Liver (tissue), 9 donors: ENCODE measurements around the gene MTA3. TPM values are rescaled to one million over a fixed set of nuclear protein-coding genes. Genes with fewer than 3 reads are reported as not detected.

Experiments used
- DNase-seq: peaks from one replicate; pipeline ENCODE4 v3.0.0-alpha.2; 2017; ENCODE audit warnings: low spot score
- H3K27ac ChIP-seq, 2 donors: one replicate each; pipeline ENCODE4 v1.7.0; 2013; ENCODE audit warnings: inconsistent platforms in 2 of 2, low read length in 2 of 2, control low read depth in 1 of 2, low read depth in 1 of 2, mild to moderate bottlenecking in 1 of 2
- H3K27me3 ChIP-seq, 4 donors: one replicate each; pipeline versions ENCODE4 v1.6.1 to v1.7.0; 2013; ENCODE audit warnings: low read length in 3 of 4, inconsistent platforms in 1 of 4, mild to moderate bottlenecking in 1 of 4, moderate library complexity in 1 of 4; ENCODE audit not compliant: control insufficient read depth in 4 of 4, insufficient read depth in 4 of 4
- H3K36me3 ChIP-seq, 4 donors: one replicate each; pipeline versions ENCODE4 v1.6.1 to v1.7.0; 2013; ENCODE audit warnings: low read length in 3 of 4, mild to moderate bottlenecking in 3 of 4, low read depth in 1 of 4, moderate library complexity in 1 of 4; ENCODE audit not compliant: control insufficient read depth in 4 of 4, insufficient read depth in 3 of 4
- H3K4me1 ChIP-seq, 4 donors: one replicate each; pipeline versions ENCODE4 v1.6.1 to v1.7.0; 2013; ENCODE audit warnings: low read length in 3 of 4, mild to moderate bottlenecking in 3 of 4, moderate library complexity in 1 of 4; ENCODE audit not compliant: control insufficient read depth in 4 of 4, insufficient read depth in 4 of 4
- H3K4me3 ChIP-seq, 3 donors: one replicate each; pipeline versions ENCODE4 v1.6.1 to v1.7.0; 2013; ENCODE audit warnings: low read length in 3 of 3, control low read depth in 1 of 3, low read depth in 1 of 3, mild to moderate bottlenecking in 1 of 3
- H3K9ac ChIP-seq, 2 donors: one replicate each; pipeline ENCODE4 v1.7.0; 2013; ENCODE audit warnings: low read length in 2 of 2, mild to moderate bottlenecking in 2 of 2, moderate library complexity in 2 of 2, control low read depth in 1 of 2, low read depth in 1 of 2
- H3K9me3 ChIP-seq, 4 donors: one replicate each; pipeline versions ENCODE4 v1.6.1 to v1.7.0; 2013; ENCODE audit warnings: low read length in 3 of 4; ENCODE audit not compliant: control insufficient read depth in 4 of 4
- EGR1 ChIP-seq, 2 donors: IDR thresholded peaks; 2 replicates each; pipeline ENCODE4 v1.6.1; 2016 to 2018; ENCODE audit warnings: antibody characterized with exemption in 2 of 2, low read depth in 2 of 2
- FOXA2 ChIP-seq: IDR thresholded peaks from 2 replicates; pipeline ENCODE4 v1.6.1; 2016; ENCODE audit warnings: antibody characterized with exemption
- GABPA ChIP-seq, 2 donors: IDR thresholded peaks in 1 of 2; conservative IDR thresholded peaks in 1 of 2; 2 replicates each; pipeline ENCODE4 v1.6.1; 2016; ENCODE audit warnings: antibody characterized with exemption in 2 of 2, mild to moderate bottlenecking in 1 of 2, moderate library complexity in 1 of 2
- HNF4A ChIP-seq, 2 donors: conservative IDR thresholded peaks; 2 replicates each; pipeline ENCODE4 v1.6.1; 2016; ENCODE audit warnings: antibody characterized with exemption in 2 of 2, mild to moderate bottlenecking in 2 of 2
- JUND ChIP-seq, 2 donors: IDR thresholded peaks; 2 replicates each; pipeline ENCODE4 v1.6.1; 2016; ENCODE audit warnings: antibody characterized with exemption in 2 of 2
- NR2F2 ChIP-seq: IDR thresholded peaks from 2 replicates; pipeline ENCODE4 v1.6.1; 2016; ENCODE audit warnings: antibody characterized with exemption
- RXRA ChIP-seq, 2 donors: IDR thresholded peaks; 2 replicates each; pipeline ENCODE4 v1.6.1; 2017 to 2018; ENCODE audit warnings: antibody characterized with exemption in 2 of 2, mild to moderate bottlenecking in 1 of 2
- SP1 ChIP-seq: IDR thresholded peaks from 2 replicates; pipeline ENCODE4 v1.6.1; 2018; ENCODE audit warnings: antibody characterized with exemption, mild to moderate bottlenecking
- TAF1 ChIP-seq: conservative IDR thresholded peaks from 2 replicates; pipeline ENCODE4 v1.6.1; 2016; ENCODE audit warnings: antibody characterized with exemption, mild to moderate bottlenecking
- YY1 ChIP-seq: IDR thresholded peaks from 2 replicates; pipeline ENCODE4 v1.6.1; 2016; ENCODE audit warnings: antibody characterized with exemption, mild to moderate bottlenecking
- WGBS: extraction: QIAGEN DNeasy Blood & Tissue Kit; methylation state at CpG from one replicate; pipeline ENCODE4 v1.1.7; 2013; 5-methylcytosine and 5-hydroxymethylcytosine counted together
- polyA plus RNA-seq, 2 donors: library from polyadenylated mRNA; stranded (reverse) in 1 of 2; unstranded in 1 of 2; fragments of 200-250 nt in 1 of 2; fragments of >200 nt in 1 of 2; fragmentation: Nextera tagmentation in 1 of 2; extraction: Ambion mirVana in 1 of 2; gene quantifications; one replicate each; pipeline versions ENCODE4 v1.2.1 to v1.2.3, GENCODE V29; 2013 to 2015
- total RNA-seq, 2 donors: library from RNA; depleted of rRNA; stranded (reverse); fragments of >200 nt; gene quantifications; one replicate each; pipeline ENCODE4 v1.2.3, GENCODE V29; 2014
- TF ChIP-seq, protein P1 (sequence below): IDR thresholded peaks from 2 replicates; pipeline ENCODE4 v1.6.1; 2016; ENCODE audit warnings: antibody characterized with exemption
- TF ChIP-seq, protein P2 (sequence below): fragments of 150-350 bp; IDR thresholded peaks from 2 replicates; pipeline ENCODE4 v1.5.1; 2017; ENCODE audit warnings: improper control_type of control experiment, low read depth, low read length; ENCODE audit not compliant: missing input control
- TF ChIP-seq, protein P3 (sequence below): IDR thresholded peaks from 2 replicates; pipeline ENCODE4 v1.6.1; 2016; ENCODE audit warnings: antibody characterized with exemption
- donor health status: healthy.
- donor health status: healthy.
- donor health status: healthy.
- donor health status: healthy.
- donor health status: healthy.

Gene MTA3
- total and polyA plus RNA-seq, 4 donors: 5.5 to 10.3 (median 6.8) TPM

DNA sequence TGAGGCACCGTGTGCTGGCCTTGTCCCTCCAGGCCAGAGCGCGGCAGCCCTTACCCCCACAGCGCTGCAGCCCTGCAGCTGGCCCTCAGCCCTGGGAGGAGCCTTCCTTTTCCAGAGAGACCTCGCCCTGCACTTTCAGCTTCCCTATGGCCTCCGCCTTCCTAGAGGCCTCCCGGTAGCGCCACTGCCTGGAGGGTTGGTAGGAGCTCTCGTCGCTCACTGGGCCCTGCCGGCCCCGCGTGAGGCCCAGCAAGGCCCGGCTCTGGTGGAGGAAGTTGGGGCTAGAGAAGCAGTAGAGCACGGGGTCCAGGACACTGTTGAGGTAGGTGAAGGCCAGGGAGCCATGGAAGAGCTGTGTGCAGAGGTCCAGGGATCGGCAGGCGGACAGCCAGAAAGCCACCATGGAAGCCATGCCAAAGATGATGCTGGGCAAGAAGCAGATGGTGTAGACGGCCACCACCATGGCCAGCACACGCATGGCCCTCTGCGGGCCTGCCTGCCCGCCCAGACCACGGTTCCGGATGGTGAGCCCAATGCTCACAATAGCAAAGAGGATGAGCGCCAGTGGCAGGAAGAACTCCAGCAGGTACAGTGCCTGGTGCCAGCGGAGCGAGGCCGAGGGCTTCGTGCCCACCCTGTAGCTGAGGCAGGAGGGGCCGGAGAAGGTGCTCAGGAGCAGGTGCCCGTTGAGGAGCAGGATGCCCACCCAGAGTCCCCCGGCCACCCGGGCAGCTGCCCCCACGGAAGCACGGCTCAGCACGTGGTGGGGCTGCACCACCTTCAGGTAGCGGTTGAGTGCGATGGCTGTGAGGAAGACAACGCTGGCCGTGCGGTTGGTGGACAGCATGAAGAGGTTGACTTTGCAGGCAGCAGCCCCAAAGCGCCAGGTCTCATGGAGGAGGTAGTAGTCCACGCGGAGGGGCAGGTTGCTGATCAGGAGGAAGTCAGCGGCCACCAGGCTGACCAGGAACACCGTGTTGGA is 194.7 kb downstream of the MTA3 start:
- H3K4me3 ChIP-seq: no peak overlapping the region
- no peak overlapping the region for H3K27ac ChIP-seq
- H3K9ac ChIP-seq: no peak overlapping the region
- peaks cover 0 to 6% (median 2%) of the 10 kb centered on the region in 4 donors for H3K36me3 ChIP-seq
- 95% methylated on average over 45 of the region's 45 CpGs for whole genome bisulfite sequencing
- H3K4me1 ChIP-seq: peaks cover 0 to 4% (median under 1%) of the 10 kb centered on the region in 4 donors
- H3K9me3 ChIP-seq: no peaks in the 10 kb centered on the region
- no peak for DNase-seq
- TF ChIP-seq FOXA2 (no peak), GABPA (IDR thresholded peaks at IDR 0.05 in 1 of 2, conservative IDR thresholded peaks at IDR 0.05 in 1 of 2) (no peak), EGR1 (IDR thresholded peaks at IDR 0.05; ENCODE audit: low read depth in 2 of 2) (no peak), RXRA (IDR thresholded peaks at IDR 0.05) (no peak), YY1 (no peak), NR2F2 (no peak), SP1 (no peak)
- TF ChIP-seq, protein P1, sequence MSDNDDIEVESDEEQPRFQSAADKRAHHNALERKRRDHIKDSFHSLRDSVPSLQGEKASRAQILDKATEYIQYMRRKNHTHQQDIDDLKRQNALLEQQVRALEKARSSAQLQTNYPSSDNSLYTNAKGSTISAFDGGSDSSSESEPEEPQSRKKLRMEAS: no peak
- TF ChIP-seq, protein P2, sequence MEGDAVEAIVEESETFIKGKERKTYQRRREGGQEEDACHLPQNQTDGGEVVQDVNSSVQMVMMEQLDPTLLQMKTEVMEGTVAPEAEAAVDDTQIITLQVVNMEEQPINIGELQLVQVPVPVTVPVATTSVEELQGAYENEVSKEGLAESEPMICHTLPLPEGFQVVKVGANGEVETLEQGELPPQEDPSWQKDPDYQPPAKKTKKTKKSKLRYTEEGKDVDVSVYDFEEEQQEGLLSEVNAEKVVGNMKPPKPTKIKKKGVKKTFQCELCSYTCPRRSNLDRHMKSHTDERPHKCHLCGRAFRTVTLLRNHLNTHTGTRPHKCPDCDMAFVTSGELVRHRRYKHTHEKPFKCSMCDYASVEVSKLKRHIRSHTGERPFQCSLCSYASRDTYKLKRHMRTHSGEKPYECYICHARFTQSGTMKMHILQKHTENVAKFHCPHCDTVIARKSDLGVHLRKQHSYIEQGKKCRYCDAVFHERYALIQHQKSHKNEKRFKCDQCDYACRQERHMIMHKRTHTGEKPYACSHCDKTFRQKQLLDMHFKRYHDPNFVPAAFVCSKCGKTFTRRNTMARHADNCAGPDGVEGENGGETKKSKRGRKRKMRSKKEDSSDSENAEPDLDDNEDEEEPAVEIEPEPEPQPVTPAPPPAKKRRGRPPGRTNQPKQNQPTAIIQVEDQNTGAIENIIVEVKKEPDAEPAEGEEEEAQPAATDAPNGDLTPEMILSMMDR: no peak
- no peaks in the 10 kb centered on the region for H3K27me3 ChIP-seq

DNA sequence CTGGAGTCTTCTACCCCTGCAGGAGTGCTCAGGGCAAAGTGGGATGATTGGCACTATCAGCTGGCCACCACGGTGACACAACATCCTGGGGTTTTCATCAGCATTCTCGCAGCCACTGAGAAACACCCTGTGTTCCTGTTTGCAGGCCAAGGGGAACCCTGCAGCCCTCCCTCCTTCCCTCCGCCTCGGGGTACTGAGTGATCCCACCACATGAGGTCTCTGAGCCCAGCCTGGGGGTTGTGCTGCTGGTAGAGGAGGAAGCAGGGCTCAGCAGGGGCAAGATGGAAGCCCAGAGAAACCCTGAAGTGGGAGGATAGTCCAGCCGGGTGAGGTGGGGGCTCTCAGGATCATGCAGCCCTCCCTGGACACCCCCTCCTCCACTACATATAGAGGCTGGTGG is 195.7 kb downstream of the MTA3 start, which contains the start of gene OXER1:
Gene OXER1 (minus strand): TSS at position 40 of the 400 bp plus-strand sequence. CDS start 73 bp downstream, outside the sequence.
- Histone ChIP-seq H3K9me3 (no peaks in the 10 kb centered on the region), H3K36me3 (peaks cover 0 to 8% (median 4%) of the 10 kb centered on the region in 4 donors), H3K4me3 (no peak within 1 kb of the TSS), H3K4me1 (peaks cover 0 to 4% (median under 1%) of the 10 kb centered on the region in 4 donors), H3K27me3 (no peaks in the 10 kb centered on the region), H3K9ac (no peak within 1 kb of the TSS), H3K27ac (no peak within 1 kb of the TSS)
- no peak for DNase-seq
- TF ChIP-seq FOXA2 (no peak), TAF1 (no peak), HNF4A (conservative IDR thresholded peaks at IDR 0.05) (no peak), EGR1 (IDR thresholded peaks at IDR 0.05; ENCODE audit: low read depth in 2 of 2) (no peak), NR2F2 (no peak), YY1 (no peak), GABPA (IDR thresholded peaks at IDR 0.05 in 1 of 2, conservative IDR thresholded peaks at IDR 0.05 in 1 of 2) (no peak), JUND (IDR thresholded peaks at IDR 0.05) (no peak)
- TF ChIP-seq, protein P2: no peak
- TF ChIP-seq, protein P3, sequence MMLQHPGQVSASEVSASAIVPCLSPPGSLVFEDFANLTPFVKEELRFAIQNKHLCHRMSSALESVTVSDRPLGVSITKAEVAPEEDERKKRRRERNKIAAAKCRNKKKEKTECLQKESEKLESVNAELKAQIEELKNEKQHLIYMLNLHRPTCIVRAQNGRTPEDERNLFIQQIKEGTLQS: no peak
- TF ChIP-seq, protein P1: no peak
- 67% methylated on average over 5 of the region's 5 CpGs for WGBS
